GM21447 (cell line): ENCODE measurements around the gene ITGA2.
"Not testable (repeated sequence)": the region's sequence is repeated elsewhere in the genome, so short reads cannot be mapped to it uniquely, and the experiment has no call there.

ENCODE experiments used
- ATAC-seq: cut with Tn5 transposase; IDR thresholded peaks from one replicate; pipeline ENCODE4 v1.9.1; 2021; ENCODE audit not compliant: unreplicated experiment

ITGA2 gene

GRCh38 chr5:53095931-53096525 is 106.9 kb downstream of the ITGA2 start:
- ATAC-seq: peak; percentile 82

DNA sequence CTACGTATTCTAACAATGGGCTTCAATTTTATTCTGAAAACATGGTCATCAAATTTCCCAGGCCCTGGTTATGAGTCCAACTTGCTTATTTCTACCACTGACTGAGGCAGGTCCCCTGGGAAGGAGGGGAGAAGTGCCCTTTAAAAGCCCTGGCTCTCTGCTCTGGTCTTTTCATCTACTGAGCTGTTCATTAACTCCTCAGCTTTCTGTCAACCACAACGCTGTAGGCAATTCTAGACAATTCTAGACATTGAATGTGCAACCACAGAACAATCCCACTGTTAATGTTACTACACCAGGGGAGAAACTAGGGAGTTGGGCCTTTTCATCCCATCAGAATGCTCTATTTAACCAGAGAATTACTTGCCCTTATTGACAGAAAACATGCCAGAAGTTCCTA is 110.4 kb downstream of the ITGA2 start:
- ATAC-seq: no peak

GRCh38 chr5:53100606-53101005 is 111.5 kb downstream of the ITGA2 start:
- ATAC-seq: no peak

- no peak for ATAC-seq
Measured at GRCh38 chr5:53105611-53106300, 116.6 kb downstream of the ITGA2 start.

DNA sequence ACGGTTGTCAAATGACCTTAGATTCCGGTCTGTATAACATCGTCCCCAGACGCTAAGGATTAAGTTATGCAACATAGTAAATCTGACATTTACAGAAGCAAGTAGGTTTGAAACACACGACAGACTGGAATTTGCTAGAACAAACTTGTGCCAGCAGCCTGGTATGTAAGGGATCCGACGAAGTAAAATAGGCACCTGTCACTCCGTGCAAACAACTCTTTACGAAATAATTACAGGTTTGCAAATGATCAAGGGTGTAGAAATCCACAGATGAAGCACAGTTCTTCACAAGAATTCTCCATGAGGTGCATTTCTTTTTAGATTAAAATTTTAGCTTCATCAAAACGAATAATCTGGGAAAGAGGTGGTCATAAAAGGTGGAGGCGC is 119.9 kb downstream of the ITGA2 start:
- ATAC-seq: peak; percentile 8

DNA sequence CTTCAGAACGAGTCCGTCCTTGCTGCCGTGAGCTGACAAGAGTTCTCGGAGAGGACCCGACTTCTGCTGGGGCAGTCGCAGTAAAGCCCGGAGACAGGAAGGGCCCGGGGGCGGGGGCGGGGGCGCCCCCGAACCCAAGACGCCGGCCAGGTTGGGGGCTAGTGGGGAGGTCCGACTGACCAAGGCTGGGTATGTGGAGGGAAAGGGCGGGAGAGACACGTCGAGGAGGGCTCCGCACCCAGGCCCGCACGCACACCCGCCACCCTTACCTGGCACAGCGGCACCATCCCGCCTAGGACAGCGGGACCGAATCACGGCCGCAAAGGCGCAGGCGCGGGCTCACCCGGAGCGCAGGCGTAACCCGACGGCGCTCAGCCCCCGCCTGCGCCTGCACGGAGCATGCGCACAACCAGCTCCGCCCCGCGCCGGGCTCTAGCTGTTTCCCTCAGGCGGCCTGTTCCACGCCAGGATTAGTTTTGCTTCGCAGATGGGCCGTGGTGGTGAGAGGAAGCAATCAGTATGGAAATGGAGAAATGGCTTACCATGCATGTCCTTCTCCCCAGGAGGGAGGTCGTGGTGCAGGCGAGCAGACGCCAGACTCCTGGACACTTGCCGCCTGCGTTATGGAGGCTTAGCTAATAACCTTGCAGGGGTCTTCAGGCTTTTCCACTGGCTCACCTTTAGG is 120.4 kb downstream of the ITGA2 start, which contains the start of gene MOCS2:
Gene MOCS2 (minus strand): TSS at position 315 of the 685 bp plus-strand sequence. CDS start 2,583 bp downstream, outside the sequence.
- peak; percentile 91 for ATAC-seq

GRCh38 chr5:53110156-53110555 is 121.0 kb downstream of the ITGA2 start:
- peak; percentile 11 for ATAC-seq

DNA sequence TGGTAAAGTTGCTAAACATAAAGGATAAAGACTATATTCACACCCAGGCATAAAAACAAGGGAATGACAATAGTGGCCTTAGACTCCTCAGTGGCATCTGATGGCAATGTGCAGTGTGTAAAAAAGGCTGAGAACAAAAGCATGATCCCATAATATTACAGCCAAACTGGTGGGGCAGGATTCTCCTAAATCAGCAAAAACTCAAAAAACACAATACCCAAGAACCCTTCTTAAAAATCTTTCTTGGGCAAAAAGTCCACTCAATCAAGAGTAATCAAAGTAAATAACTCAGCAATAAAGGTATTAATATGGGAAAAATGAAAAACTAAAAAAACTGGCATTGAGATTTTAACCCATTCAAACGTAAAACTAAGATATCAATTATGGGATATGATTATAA is 122.0 kb downstream of the ITGA2 start:
- ATAC-seq: no peak

DNA sequence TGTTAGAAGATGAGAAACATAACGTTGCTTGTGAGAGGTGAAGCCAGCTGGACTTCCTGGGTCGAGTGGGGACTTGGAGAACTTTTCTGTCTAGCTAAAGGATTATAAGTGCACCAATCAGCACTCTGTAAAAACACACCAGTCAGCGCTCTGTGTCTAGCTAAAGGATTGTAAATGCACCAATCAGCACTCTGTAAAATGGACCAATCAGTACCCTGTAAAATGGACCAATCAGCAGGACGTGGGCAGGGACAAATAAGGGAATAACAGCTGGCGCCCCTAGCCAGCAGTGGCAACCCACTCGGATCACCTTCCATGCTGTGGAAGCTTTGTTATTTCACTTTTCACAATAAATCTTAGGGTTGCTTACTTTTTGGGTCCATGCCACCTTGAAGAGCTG is 123.2 kb downstream of the ITGA2 start:
- not testable (repeated sequence) for ATAC-seq

- ATAC-seq: no peak
Measured at GRCh38 chr5:53112909-53113308, 123.8 kb downstream of the ITGA2 start.

DNA sequence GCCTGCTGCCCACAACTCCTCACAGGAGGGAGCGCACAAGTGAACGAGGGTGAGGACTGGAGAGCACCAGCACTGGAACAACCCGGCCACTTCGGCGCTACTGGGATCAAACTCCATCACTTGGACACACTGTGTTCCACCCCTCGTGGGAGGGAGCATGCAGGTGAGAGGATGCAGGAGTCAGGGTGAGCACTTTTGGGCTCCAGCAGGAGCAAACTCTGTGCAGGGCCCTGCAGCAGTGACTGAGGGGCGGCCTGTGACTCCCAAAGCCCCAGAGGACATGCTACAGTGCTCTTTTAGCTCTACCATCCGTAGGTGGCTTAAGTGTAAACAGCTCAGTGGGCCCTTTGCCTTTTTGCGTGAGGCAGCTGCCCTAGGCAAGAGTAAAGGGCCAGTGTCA is 124.8 kb downstream of the ITGA2 start:
- no peak for ATAC-seq

- no peak for ATAC-seq
Measured at GRCh38 chr5:53114988-53115387, 125.8 kb downstream of the ITGA2 start.

DNA sequence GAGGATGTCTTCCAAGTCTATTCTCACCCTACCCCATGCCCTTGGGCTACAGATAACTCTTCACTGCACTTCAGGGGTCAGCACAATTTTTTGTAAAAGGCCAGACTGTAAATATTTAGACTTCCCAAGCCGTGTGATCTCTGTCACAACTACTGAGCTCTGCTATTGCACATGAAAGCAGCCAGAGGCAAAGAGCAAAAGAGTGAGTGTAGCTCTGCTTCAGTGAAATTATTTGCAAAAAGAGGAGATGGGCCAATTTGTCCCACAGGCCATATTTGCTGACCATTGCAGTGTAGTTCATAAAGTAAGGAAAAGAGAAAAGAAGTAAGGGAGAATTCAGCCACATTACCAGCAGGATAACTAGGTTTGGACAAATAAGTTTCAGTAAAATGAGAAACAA is 127.4 kb downstream of the ITGA2 start:
- no peak for ATAC-seq

GRCh38 chr5:53118879-53119278 is 129.7 kb downstream of the ITGA2 start:
- no peak for ATAC-seq

DNA sequence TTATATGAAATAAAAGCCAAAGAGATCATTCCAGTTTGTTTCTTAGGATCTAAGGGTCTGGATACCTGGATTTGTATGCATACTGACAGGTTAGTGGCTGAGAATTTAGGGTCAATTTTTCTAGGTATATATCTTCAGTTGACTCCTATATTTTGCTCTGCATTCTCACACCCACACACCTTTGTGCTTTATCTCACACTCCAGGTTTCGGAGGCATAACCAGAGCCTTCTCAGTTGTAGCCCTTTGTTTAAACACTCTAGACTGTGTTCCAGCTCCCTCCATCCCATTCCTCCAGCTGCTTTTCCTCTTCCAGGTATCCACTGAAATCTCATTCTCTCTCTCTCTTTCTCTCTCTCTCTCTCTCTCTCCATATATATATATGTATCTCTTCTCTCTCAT is 131.0 kb downstream of the ITGA2 start:
- no peak for ATAC-seq

- ATAC-seq: no peak
Measured at GRCh38 chr5:53123702-53124101, 134.6 kb downstream of the ITGA2 start.

- ATAC-seq: no peak
Measured at GRCh38 chr5:53126521-53126920, 137.4 kb downstream of the ITGA2 start.

GRCh38 chr5:53127107-53127506 is 138.0 kb downstream of the ITGA2 start:
- no peak for ATAC-seq

DNA sequence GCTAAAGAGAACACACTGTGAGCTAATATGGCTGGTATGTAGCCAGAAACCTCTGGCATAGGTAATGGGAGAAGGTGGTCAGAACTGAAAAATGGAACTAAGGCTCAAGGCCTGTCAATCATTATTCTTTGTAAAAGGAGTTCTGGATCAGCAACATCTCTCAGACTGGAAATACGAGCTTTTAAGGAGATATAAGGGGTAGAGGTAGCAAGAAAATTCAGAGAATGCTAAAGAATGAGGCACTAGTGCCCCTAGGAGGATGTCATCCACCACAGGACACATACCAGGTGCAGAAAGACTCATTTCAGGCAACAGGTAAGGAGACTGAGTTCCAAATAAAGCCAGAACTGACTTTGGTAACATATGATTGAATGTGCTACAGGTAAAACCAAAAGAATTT is 139.3 kb downstream of the ITGA2 start:
- ATAC-seq: no peak

DNA sequence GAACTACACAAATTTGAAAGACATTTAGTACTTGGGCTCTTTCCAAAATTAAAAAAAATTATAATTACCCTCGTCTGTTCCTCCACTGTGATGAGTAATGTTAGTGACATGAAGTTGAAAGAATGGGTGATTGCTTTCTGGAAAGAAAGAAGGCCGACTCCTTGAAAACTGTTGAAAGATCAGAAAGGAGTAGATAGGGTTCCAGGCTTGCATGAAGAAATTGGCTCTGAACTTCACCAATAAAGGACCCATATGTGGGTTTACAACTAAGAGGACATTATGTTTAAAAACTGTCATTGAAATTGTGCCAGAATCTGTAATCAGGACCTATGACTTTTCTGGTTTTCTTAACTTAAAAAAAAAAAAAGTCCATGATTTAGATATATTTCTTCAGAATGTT is 141.1 kb downstream of the ITGA2 start:
- ATAC-seq: no peak

- no peak for ATAC-seq
Measured at GRCh38 chr5:53133020-53133419, 143.9 kb downstream of the ITGA2 start.
